Astrocyte (in vitro differentiated cells and primary cell): Measurements from ENCODE around the gene LMAN1L. TPM values are rescaled to one million over a fixed set of nuclear protein-coding genes. Genes with fewer than 3 reads are reported as not detected.
A peak's percentile ranks its signal among the peaks of the same experiment; 100 is the strongest.

Source experiments
- DNase-seq: peaks from one replicate; pipeline ENCODE4 v3.0.0-alpha.2; 2010; ENCODE audit warnings: low read depth
- FAIRE-seq: peaks from 2 replicates; lab custom pipeline; 2011; peaks lifted over from hg19 to GRCh38; lab: Jason Lieb, UNC
- H2AFZ ChIP-seq: 2 replicates; pipeline ENCODE4 v1.6.0; 2012; ENCODE audit warnings: low read depth, low read length, inconsistent platforms
- H3K27ac ChIP-seq: 2 replicates; pipeline ENCODE4 v1.5.1; 2011; ENCODE audit warnings: low read depth, low read length, inconsistent platforms
- H3K27me3 ChIP-seq: 2 replicates; pipeline ENCODE4 v1.6.0; 2011; ENCODE audit warnings: low read length, inconsistent platforms; ENCODE audit not compliant: insufficient read depth
- H3K36me3 ChIP-seq: 2 replicates; pipeline ENCODE4 v1.5.1; 2011; ENCODE audit warnings: low read length, inconsistent platforms; ENCODE audit not compliant: insufficient read depth
- H3K4me1 ChIP-seq: 2 replicates; pipeline ENCODE4 v1.5.1; 2011; ENCODE audit warnings: low read length, inconsistent platforms; ENCODE audit not compliant: insufficient read depth
- H3K4me2 ChIP-seq: 2 replicates; pipeline ENCODE4 v1.6.0; 2012; ENCODE audit warnings: low read length, inconsistent platforms
- H3K4me3 ChIP-seq: 2 replicates; pipeline ENCODE4 v1.5.1; 2011; ENCODE audit warnings: low read depth, mild to moderate bottlenecking, low read length, inconsistent platforms; ENCODE audit not compliant: insufficient read depth
- H3K79me2 ChIP-seq: 2 replicates; pipeline ENCODE4 v1.6.0; 2012; ENCODE audit warnings: mild to moderate bottlenecking, low read length, inconsistent platforms; ENCODE audit not compliant: insufficient read depth
- H3K9ac ChIP-seq: 2 replicates; pipeline ENCODE4 v1.6.0; 2012; ENCODE audit warnings: mild to moderate bottlenecking, low read length, inconsistent platforms
- H3K9me3 ChIP-seq: 2 replicates; pipeline ENCODE4 v1.5.1; 2012; ENCODE audit warnings: low read depth, mild to moderate bottlenecking, low read length, inconsistent platforms; ENCODE audit not compliant: insufficient read depth
- H4K20me1 ChIP-seq: 2 replicates; pipeline ENCODE4 v1.6.0; 2012; ENCODE audit warnings: low read length, inconsistent platforms; ENCODE audit not compliant: insufficient read depth
- H3K27ac Mint-ChIP-seq: one replicate; pipeline ENCODE4 v1.8.0; 2021; ENCODE audit warnings: mild to moderate bottlenecking, mixed read lengths; ENCODE audit not compliant: unreplicated experiment
- H3K27me3 Mint-ChIP-seq: one replicate; pipeline ENCODE4 v1.8.0; 2021; ENCODE audit warnings: low read depth, mixed read lengths; ENCODE audit not compliant: unreplicated experiment
- H3K36me3 Mint-ChIP-seq: one replicate; pipeline ENCODE4 v1.8.0; 2021; ENCODE audit warnings: low read depth, mixed read lengths; ENCODE audit not compliant: unreplicated experiment
- H3K4me1 Mint-ChIP-seq: one replicate; pipeline ENCODE4 v1.8.0; 2021; ENCODE audit warnings: low read depth, mixed read lengths; ENCODE audit not compliant: unreplicated experiment
- H3K4me3 Mint-ChIP-seq: one replicate; pipeline ENCODE4 v1.8.0; 2021; ENCODE audit warnings: mild to moderate bottlenecking, moderate library complexity, mixed read lengths; ENCODE audit not compliant: unreplicated experiment
- H3K9me3 Mint-ChIP-seq: one replicate; pipeline ENCODE4 v1.8.0; 2021; ENCODE audit warnings: mild to moderate bottlenecking, mixed read lengths; ENCODE audit not compliant: unreplicated experiment
- EZH2 ChIP-seq: IDR thresholded peaks from 2 replicates; pipeline ENCODE4 v1.6.1; 2012; ENCODE audit warnings: mild to moderate bottlenecking, low read length, inconsistent platforms; ENCODE audit not compliant: insufficient read depth
- total RNA-seq: library from RNA; stranded (reverse); gene quantifications from 2 replicates; pipeline ENCODE4 v1.2.1, GENCODE V29; 2021
- TF ChIP-seq, protein P1 (sequence below): IDR thresholded peaks from 2 replicates; pipeline ENCODE4 v1.5.1; 2011; ENCODE audit warnings: low read depth, mild to moderate bottlenecking, inconsistent platforms, low read length, moderate library complexity; ENCODE audit not compliant: insufficient read depth

The LMAN1L gene
- total RNA-seq, 1 donor from 2014 or later, result 0.32 TPM

DNA sequence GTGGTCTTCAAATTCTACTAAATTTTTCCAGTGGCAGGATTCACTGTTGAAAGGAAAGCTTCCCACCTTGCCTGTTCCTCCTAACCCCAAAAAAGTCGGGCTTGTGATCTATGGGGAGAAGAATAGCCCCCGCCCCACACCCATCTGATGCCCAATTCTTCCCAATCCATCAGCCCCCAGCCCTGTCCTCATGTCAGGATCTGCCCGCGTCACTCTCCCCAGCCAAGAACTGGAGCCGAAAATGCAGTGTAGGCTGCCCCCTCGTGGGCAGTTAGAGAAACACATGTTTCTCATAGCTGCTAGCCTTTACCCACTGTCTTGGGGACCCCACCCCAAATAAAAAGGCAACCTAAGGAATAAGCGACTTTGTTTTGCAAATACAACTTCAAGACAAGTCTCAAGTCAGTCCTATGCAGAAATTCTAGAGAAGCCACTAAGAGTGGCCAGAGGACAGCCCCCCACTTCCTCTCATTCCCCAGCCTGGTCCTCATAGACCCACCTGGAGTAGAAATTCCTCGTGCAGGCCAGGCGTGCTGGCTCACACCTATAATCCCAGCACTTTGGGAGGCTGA lies 43.8 kb upstream of the LMAN1L start:
- FAIRE-seq (no peak), DNase-seq (no peak)
- no peak overlapping the region for H3K9ac ChIP-seq

DNA sequence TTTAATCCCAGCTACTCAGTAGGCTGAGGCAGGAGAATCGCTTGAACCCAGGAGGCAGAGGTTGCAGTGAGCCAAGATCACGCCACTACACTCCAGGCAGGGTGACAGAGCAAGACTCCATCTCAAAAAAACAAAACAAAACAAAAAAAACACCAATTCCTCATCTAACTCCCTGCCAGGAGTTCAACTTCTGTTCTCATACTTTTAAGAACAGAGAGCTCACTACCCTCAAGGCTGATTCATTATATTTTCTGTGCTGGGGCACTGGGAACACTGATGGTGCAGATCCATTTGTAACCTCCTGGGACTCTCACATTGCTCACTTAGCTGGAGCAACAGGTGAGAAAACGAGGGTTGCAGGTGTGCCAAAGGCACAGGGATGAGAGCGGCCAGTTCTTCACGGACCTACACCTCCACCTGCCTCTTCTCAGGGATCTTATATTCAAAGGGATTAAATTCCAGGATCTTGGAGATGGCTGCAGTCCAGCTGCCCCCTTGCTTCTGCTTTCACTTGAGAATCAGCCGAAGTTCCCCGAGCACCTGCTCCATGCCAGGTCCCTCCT lies 43.1 kb upstream of the LMAN1L start:
- Histone ChIP-seq H3K9me3 (no peaks in the 10 kb centered on the region), H3K36me3 (no peaks in the 10 kb centered on the region), H3K9ac (no peak overlapping the region), H4K20me1 (no peaks in the 10 kb centered on the region), H3K4me1 (no peaks in the 10 kb centered on the region), H3K4me3 (no peak overlapping the region), H3K79me2 (no peaks in the 10 kb centered on the region), H2AFZ (no peak overlapping the region), H3K4me2 (no peak overlapping the region), H3K27me3 (peaks cover 13% of the 10 kb centered on the region), H3K27ac (no peak overlapping the region)
- no peak for FAIRE-seq
- Mint-ChIP-seq H3K4me1 (peaks cover 2% of the 10 kb centered on the region), H3K9me3 (no peaks in the 10 kb centered on the region), H3K27ac (no peak overlapping the region), H3K4me3 (no peak overlapping the region), H3K36me3 (no peaks in the 10 kb centered on the region), H3K27me3 (peaks cover 19% of the 10 kb centered on the region)
- DNase-seq, result no peak
- TF ChIP-seq EZH2, result no peak
- TF ChIP-seq, protein P1, sequence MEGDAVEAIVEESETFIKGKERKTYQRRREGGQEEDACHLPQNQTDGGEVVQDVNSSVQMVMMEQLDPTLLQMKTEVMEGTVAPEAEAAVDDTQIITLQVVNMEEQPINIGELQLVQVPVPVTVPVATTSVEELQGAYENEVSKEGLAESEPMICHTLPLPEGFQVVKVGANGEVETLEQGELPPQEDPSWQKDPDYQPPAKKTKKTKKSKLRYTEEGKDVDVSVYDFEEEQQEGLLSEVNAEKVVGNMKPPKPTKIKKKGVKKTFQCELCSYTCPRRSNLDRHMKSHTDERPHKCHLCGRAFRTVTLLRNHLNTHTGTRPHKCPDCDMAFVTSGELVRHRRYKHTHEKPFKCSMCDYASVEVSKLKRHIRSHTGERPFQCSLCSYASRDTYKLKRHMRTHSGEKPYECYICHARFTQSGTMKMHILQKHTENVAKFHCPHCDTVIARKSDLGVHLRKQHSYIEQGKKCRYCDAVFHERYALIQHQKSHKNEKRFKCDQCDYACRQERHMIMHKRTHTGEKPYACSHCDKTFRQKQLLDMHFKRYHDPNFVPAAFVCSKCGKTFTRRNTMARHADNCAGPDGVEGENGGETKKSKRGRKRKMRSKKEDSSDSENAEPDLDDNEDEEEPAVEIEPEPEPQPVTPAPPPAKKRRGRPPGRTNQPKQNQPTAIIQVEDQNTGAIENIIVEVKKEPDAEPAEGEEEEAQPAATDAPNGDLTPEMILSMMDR, result no peak

More for the DNA sequence above, 43.8 kb upstream of the LMAN1L start:
- Mint-ChIP-seq H3K4me1 (peaks cover 2% of the 10 kb centered on the region), H3K27ac (peak overlapping the region; percentile 36), H3K27me3 (peaks cover 21% of the 10 kb centered on the region), H3K4me3 (peak overlapping the region; percentile 12), H3K36me3 (no peaks in the 10 kb centered on the region), H3K9me3 (no peaks in the 10 kb centered on the region)
- Histone ChIP-seq H3K27me3 (peaks cover 13% of the 10 kb centered on the region), H3K4me3 (no peak overlapping the region), H3K9me3 (no peaks in the 10 kb centered on the region), H2AFZ (peak overlapping the region; percentile 38), H4K20me1 (no peaks in the 10 kb centered on the region), H3K27ac (no peak overlapping the region), H3K36me3 (no peaks in the 10 kb centered on the region), H3K4me1 (no peaks in the 10 kb centered on the region), H3K4me2 (peak overlapping the region; percentile 75), H3K79me2 (no peaks in the 10 kb centered on the region)
- TF ChIP-seq, protein P1, result peak; percentile 76
- TF ChIP-seq EZH2, result no peak

DNA sequence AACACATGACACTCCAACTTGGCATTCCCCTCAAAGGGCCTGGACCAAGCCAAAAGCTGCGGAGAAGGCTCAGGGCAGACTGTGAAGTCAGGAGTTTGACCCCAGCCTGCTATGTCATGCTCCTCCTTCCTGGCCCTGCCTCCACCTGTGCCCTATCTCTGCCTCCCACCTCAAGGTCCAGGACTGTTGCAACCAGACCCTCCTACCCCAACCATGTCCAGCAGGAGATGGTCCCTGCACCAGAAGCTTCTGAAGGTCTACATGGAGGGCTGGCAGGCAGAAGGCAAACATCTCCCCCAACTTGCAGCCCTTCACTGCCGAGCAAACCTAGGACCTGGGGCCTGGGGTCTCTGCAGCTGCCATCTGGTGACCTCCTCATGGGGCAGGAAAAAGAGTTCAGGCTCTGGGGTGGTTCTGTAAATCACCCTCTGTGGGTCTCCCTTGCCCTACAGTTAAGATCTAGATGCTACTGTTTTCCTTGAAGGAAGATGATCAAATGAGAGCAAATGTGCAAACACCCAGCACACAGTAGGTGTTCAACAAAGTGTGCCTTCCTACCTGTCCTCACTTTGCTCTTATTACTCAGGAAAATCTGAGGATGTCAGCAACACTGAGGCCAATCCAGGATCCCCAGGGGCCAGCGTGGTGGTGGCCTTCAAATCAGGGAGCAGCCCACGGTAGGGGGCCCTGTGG lies 42.3 kb upstream of the LMAN1L start:
- H3K27ac Mint-ChIP-seq, result no peak overlapping the region
- H3K4me2 ChIP-seq, result no peak overlapping the region
- TF ChIP-seq, protein P1, result no peak
- TF ChIP-seq EZH2, result no peak
- H3K4me1 ChIP-seq, result no peaks in the 10 kb centered on the region
- no peak overlapping the region for H2AFZ ChIP-seq
- no peaks in the 10 kb centered on the region for H3K9me3 ChIP-seq
- no peak for DNase-seq
- peaks cover 20% of the 10 kb centered on the region for H3K27me3 Mint-ChIP-seq
- H3K9ac ChIP-seq, result no peak overlapping the region
- no peaks in the 10 kb centered on the region for H4K20me1 ChIP-seq
- no peak overlapping the region for H3K4me3 ChIP-seq
- no peak overlapping the region for H3K27ac ChIP-seq
- H3K27me3 ChIP-seq, result peaks cover 13% of the 10 kb centered on the region
- no peaks in the 10 kb centered on the region for H3K36me3 ChIP-seq
- no peaks in the 10 kb centered on the region for H3K79me2 ChIP-seq
- FAIRE-seq, result no peak
- H3K4me3 Mint-ChIP-seq, result peak overlapping the region; percentile 14
- H3K9me3 Mint-ChIP-seq, result no peaks in the 10 kb centered on the region
- H3K4me1 Mint-ChIP-seq, result peaks cover 2% of the 10 kb centered on the region
- H3K36me3 Mint-ChIP-seq, result no peaks in the 10 kb centered on the region
